Body of pancreas (tissue), 4 donors: ENCODE results near the gene LAIR2.

Experiments used
- POLR2A ChIP-seq, 3 donors: fragments of 450-650 bp; IDR thresholded peaks; one replicate each; pipeline ENCODE4 v1.6.1; 2016; ENCODE audit warnings: antibody characterized with exemption in 3 of 3, mild to moderate bottlenecking in 2 of 3
- TF ChIP-seq, protein P1 (sequence below), 7 experiments: fragments of 450-650 bp in 4 of 7; fragments of 200-600 bp in 3 of 7; sonication (generic) in 3 of 7; IDR thresholded peaks; one replicate each; pipeline ENCODE4 v1.5.1; 2016 to 2019; ENCODE audit warnings: antibody characterized with exemption in 7 of 7

DNA sequence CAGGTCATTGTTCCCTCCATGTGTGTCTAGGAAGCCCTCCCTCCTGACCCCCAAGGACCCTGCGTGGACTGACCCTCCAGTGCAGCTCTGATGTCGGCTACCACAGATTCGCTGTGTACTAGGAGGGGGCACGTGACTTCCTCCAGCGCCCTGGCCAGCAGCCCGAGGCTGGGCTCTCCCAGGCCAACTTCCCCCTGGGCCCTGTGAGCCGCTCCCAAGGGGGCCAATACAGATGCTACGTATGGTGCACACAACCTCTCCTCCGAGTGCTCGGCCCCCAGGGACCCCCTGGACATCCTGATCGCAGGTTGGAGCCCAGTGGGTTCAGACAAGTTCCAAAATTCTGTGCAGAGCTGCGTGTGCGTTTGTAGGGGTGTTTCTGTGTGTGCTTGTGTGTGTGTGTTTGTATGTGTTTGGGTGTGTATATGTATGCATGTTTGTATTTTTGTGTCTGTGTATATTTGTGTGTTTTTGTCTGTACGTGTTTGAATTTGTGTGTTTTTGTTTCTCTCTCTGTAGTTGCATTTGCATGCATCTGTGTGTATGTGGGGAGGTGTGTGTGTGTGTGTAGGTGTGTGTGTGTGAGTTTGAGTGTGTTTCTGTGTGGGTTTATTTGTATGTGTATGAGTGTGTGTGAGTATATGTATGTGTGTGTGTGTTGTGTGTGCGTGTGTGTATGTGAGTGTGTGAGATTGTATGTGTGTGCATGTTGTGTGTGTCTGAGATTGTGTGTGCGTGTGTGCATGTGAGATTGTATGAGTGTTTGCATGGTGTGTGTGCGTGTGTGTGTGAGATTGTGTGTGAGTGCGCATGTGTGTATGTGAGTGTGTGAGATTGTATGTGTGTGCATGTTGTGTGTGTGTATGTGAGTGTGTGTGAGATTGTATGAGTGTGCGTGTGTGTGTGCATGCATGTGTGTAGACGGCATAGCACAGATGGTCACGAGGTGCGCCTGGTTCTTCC, 49.6 kb downstream of the LAIR2 start:
- TF ChIP-seq, protein P1, sequence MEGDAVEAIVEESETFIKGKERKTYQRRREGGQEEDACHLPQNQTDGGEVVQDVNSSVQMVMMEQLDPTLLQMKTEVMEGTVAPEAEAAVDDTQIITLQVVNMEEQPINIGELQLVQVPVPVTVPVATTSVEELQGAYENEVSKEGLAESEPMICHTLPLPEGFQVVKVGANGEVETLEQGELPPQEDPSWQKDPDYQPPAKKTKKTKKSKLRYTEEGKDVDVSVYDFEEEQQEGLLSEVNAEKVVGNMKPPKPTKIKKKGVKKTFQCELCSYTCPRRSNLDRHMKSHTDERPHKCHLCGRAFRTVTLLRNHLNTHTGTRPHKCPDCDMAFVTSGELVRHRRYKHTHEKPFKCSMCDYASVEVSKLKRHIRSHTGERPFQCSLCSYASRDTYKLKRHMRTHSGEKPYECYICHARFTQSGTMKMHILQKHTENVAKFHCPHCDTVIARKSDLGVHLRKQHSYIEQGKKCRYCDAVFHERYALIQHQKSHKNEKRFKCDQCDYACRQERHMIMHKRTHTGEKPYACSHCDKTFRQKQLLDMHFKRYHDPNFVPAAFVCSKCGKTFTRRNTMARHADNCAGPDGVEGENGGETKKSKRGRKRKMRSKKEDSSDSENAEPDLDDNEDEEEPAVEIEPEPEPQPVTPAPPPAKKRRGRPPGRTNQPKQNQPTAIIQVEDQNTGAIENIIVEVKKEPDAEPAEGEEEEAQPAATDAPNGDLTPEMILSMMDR (IDR thresholded peaks at IDR 0.05): no peak
- no peak for TF ChIP-seq POLR2A (IDR thresholded peaks at IDR 0.05)
